Measurements from ENCODE around the gene PTCD1. TPM values are rescaled to one million over a fixed set of nuclear protein-coding genes. Genes with fewer than 3 reads are reported as not detected.

PTCD1 gene
- total RNA-seq (10 to 100 TPM; 13.6 to 14.4 TPM), polyA plus RNA-seq (ENCODE audit: insufficient read depth, low read depth, low replicate concordance) (6.1 TPM)
- long read RNA-seq, donor 1, full-length matches to known transcripts = 5 of 160 reads
- long read RNA-seq, donor 1, partial matches to known transcripts = 75 of 160 reads
- long read RNA-seq, donor 1, other reads (novel, unspliced or antisense) = 80 of 160 reads
- long read RNA-seq, donor 2, full-length matches to known transcripts = 2 of 88 reads
- long read RNA-seq, donor 2, partial matches to known transcripts = 34 of 88 reads
- long read RNA-seq, donor 2, other reads (novel, unspliced or antisense) = 52 of 88 reads

- peak within 1 kb of the TSS; percentile 95 to 99 for H3K4me3 ChIP-seq
- TF ChIP-seq POLR2A (IDR thresholded peaks at IDR 0.05) = peak; percentile 23
- TF ChIP-seq, protein P1, sequence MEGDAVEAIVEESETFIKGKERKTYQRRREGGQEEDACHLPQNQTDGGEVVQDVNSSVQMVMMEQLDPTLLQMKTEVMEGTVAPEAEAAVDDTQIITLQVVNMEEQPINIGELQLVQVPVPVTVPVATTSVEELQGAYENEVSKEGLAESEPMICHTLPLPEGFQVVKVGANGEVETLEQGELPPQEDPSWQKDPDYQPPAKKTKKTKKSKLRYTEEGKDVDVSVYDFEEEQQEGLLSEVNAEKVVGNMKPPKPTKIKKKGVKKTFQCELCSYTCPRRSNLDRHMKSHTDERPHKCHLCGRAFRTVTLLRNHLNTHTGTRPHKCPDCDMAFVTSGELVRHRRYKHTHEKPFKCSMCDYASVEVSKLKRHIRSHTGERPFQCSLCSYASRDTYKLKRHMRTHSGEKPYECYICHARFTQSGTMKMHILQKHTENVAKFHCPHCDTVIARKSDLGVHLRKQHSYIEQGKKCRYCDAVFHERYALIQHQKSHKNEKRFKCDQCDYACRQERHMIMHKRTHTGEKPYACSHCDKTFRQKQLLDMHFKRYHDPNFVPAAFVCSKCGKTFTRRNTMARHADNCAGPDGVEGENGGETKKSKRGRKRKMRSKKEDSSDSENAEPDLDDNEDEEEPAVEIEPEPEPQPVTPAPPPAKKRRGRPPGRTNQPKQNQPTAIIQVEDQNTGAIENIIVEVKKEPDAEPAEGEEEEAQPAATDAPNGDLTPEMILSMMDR (IDR thresholded peaks at IDR 0.05) = peak in 2 of 3 experiments; percentile 12 to 34
- H3K27me3 ChIP-seq = no peaks in the 10 kb centered on the region
- H3K4me1 ChIP-seq = peaks cover 38% of the 10 kb centered on the region
- 1% methylated on average over 19 to 79 of the region's 89 CpGs for WGBS, 2 donors
- no peaks in the 10 kb centered on the region for H3K9me3 ChIP-seq
- intact Hi-C loops (cut with DNase I; ENCODE audit: low total_unique reads) = no loop called here
- DNase-seq = peak; percentile 97
- H3K27ac ChIP-seq = peak within 1 kb of the TSS; percentile 92 to 96
- H3K36me3 ChIP-seq (ENCODE audit: low read depth, missing control alignments) = no peaks in the 10 kb centered on the region
Observed at GRCh38 chr7:99438573-99439480, at the start of gene PTCD1, which contains the start of gene CPSF4. Gene PTCD1 (minus strand): TSS chr7:99438798. CDS start chr7:99435242, 3,556 bp downstream. Gene CPSF4 (plus strand): TSS chr7:99438943. CDS start chr7:99439083, 140 bp downstream.

DNA sequence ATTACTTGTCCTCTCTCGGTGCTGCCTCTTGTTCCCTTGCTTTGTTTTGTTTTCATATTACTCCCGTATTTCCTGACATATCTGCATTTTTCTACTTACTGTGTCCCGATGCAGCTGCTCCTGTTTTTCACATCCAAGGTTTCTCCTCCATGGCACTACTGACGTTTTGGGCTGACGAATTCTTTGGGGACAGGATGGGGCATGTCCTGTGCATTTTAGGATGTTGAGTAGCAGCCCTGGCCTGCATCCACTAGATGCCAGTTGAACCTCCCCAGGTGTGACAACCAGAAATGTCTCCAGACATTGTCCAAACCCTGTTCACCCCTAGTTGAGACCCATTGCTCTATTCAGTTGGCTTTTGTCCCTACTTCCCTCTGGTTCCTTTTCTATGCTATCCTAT is 46.5 kb upstream of the PTCD1 start:
- intact Hi-C loops (cut with DNase I; ENCODE audit: low total_unique reads) = no loop called here
- Histone ChIP-seq H3K36me3 (ENCODE audit: low read depth, missing control alignments) (no peaks in the 10 kb centered on the region), H3K9me3 (no peaks in the 10 kb centered on the region), H3K4me3 (no peak overlapping the region), H3K4me1 (peaks cover 6% of the 10 kb centered on the region), H3K27me3 (no peaks in the 10 kb centered on the region), H3K27ac (no peak overlapping the region)
- DNase-seq = no peak
- 77 to 87% methylated on average over 5 of the region's 5 CpGs for WGBS, 2 donors
- TF ChIP-seq POLR2A (IDR thresholded peaks at IDR 0.05) = no peak
- TF ChIP-seq, protein P1 (IDR thresholded peaks at IDR 0.05) = no peak

- Histone ChIP-seq H3K27ac (no peak overlapping the region), H3K9me3 (no peaks in the 10 kb centered on the region), H3K4me3 (no peak overlapping the region), H3K4me1 (peaks cover 27% of the 10 kb centered on the region), H3K36me3 (ENCODE audit: low read depth, missing control alignments) (no peaks in the 10 kb centered on the region), H3K27me3 (no peaks in the 10 kb centered on the region)
- WGBS, 2 donors = 82 to 87% methylated on average over 9 to 15 of the region's 15 CpGs
- no peak for DNase-seq
- intact Hi-C loops (cut with DNase I; ENCODE audit: low total_unique reads) = no loop called here
- TF ChIP-seq, protein P1 (IDR thresholded peaks at IDR 0.05) = no peak
- no peak for TF ChIP-seq POLR2A (IDR thresholded peaks at IDR 0.05)
Observed at GRCh38 chr7:99478464-99479440, 40.2 kb upstream of the PTCD1 start.

DNA sequence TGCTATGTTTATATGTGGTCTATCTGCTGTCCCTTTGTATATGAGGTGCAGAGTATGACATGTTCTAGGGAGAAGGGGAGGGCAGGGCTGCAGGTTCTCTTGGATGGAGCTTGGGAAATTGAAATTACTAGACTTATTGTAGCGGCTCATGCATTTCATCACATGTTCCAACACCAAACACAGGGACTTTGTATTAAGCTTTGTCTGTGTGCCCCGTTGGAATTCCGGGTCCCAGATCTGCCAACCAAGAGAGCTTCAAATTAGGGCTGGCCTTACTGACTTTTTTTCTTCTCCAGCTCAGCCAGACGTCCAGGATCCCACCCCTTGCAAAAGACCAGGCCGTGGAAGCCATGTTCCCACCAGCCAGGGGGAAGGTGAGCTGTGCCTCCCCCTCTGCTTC is 37.5 kb upstream of the PTCD1 start:
- Histone ChIP-seq H3K27ac (no peak overlapping the region), H3K36me3 (ENCODE audit: low read depth, missing control alignments) (no peaks in the 10 kb centered on the region), H3K4me3 (no peak overlapping the region), H3K9me3 (no peaks in the 10 kb centered on the region), H3K27me3 (no peaks in the 10 kb centered on the region), H3K4me1 (peaks cover 25% of the 10 kb centered on the region)
- WGBS, 2 donors = 85 to 87% methylated on average over 5 of the region's 5 CpGs
- intact Hi-C loops (cut with DNase I; ENCODE audit: low total_unique reads) = no loop called here
- no peak for TF ChIP-seq POLR2A (IDR thresholded peaks at IDR 0.05)
- no peak for DNase-seq

All from testis (tissue), 5 donors.